ENCODE data around the gene FGF9. TPM values are rescaled to one million over a fixed set of nuclear protein-coding genes. Genes with fewer than 3 reads are reported as not detected.

Gene FGF9
- total RNA-seq, 2 experiments from 2014 or later, result 0.11 to 0.45 TPM

DNA sequence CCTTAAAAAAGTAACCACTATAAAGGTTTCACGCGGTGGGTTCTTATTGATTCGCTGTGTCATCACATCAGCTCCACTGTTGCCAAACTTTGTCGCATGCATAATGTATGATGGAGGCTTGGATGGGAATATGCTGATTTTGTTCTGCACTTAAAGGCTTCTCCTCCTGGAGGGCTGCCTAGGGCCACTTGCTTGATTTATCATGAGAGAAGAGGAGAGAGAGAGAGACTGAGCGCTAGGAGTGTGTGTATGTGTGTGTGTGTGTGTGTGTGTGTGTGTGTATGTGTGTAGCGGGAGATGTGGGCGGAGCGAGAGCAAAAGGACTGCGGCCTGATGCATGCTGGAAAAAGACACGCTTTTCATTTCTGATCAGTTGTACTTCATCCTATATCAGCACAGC, 30.6 kb downstream of the FGF9 start:
- Mint-ChIP-seq H3K36me3 (ENCODE audit: low read depth) (no peaks in the 10 kb centered on the region), H3K27ac (no peak overlapping the region), H3K9me3 (no peaks in the 10 kb centered on the region), H3K27me3 (peaks cover 8% of the 10 kb centered on the region), H3K4me1 (ENCODE audit: low read depth) (no peaks in the 10 kb centered on the region), H3K4me3 (no peak overlapping the region)
- ChIA-PET POLR2A (no interaction called here), CTCF (interaction anchor here (0.9 kb wide), 1 partner anchor 63 kb away, joined by 3 read pairs; no protein-coding TSS in a partner anchor)
- intact Hi-C loops (cut with micrococcal nuclease), result no loop called here
- ATAC-seq (no peak), DNase-seq (no peak)
- TF ChIP-seq, protein P1, sequence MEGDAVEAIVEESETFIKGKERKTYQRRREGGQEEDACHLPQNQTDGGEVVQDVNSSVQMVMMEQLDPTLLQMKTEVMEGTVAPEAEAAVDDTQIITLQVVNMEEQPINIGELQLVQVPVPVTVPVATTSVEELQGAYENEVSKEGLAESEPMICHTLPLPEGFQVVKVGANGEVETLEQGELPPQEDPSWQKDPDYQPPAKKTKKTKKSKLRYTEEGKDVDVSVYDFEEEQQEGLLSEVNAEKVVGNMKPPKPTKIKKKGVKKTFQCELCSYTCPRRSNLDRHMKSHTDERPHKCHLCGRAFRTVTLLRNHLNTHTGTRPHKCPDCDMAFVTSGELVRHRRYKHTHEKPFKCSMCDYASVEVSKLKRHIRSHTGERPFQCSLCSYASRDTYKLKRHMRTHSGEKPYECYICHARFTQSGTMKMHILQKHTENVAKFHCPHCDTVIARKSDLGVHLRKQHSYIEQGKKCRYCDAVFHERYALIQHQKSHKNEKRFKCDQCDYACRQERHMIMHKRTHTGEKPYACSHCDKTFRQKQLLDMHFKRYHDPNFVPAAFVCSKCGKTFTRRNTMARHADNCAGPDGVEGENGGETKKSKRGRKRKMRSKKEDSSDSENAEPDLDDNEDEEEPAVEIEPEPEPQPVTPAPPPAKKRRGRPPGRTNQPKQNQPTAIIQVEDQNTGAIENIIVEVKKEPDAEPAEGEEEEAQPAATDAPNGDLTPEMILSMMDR (IDR thresholded peaks at IDR 0.05), result no peak

DNA sequence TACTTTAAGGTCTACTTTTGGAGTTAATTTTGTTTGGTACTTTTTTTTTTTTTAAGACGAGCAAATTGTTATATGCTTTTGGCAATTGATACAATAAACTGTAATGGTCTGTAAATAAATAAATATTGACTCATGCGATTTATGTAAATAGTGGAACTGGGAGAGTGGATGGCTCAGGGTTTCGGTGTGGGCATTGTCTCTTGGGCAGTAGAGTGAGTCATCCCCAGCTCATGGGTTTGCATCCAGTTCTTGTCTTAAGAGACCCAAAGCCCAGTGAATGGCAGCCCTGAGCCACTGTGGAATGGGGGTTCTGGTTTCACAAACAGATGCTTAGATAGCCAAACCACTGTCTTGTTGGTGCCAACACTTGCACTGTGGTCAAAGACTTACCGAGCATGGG, 33.0 kb downstream of the FGF9 start:
- ATAC-seq, result no peak
- Mint-ChIP-seq H3K4me1 (ENCODE audit: low read depth) (no peaks in the 10 kb centered on the region), H3K36me3 (ENCODE audit: low read depth) (no peaks in the 10 kb centered on the region), H3K27me3 (peaks cover 15% of the 10 kb centered on the region), H3K27ac (no peak overlapping the region), H3K4me3 (no peak overlapping the region), H3K9me3 (no peaks in the 10 kb centered on the region)
- POLR2A ChIA-PET, result no interaction called here
- TF ChIP-seq, protein P1 (IDR thresholded peaks at IDR 0.05), result no peak
- CTCF ChIA-PET, result no interaction called here
- no peak for DNase-seq
- intact Hi-C loops (cut with micrococcal nuclease), result no loop called here

DNA sequence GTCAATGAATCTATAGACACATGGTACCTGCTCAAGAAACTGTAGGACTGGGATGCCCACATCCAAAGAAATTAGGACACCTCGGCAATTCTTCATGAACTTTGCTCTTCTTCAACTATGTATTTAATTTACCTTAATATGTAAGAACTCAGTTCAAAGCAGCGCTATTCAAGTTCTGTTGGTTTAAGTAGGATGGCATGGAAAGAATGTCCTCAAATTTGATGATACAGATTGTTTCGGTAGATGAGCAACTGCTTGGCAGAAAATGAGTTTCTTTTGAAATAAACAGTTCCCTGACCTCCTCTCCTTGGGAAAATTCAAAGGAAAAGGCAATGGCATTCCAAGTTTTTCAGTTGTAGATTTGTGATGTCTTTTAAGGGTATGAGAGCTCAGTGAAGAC, 36.7 kb downstream of the FGF9 start:
- no peak for ATAC-seq
- intact Hi-C loops (cut with micrococcal nuclease), result no loop called here
- H3K4me3 Mint-ChIP-seq, result no peak overlapping the region
- TF ChIP-seq, protein P1 (IDR thresholded peaks at IDR 0.05), result no peak
- CTCF ChIA-PET, result no interaction called here
- no peaks in the 10 kb centered on the region for H3K36me3 Mint-ChIP-seq (ENCODE audit: low read depth)
- H3K9me3 Mint-ChIP-seq, result peaks cover 11% of the 10 kb centered on the region
- H3K4me1 Mint-ChIP-seq (ENCODE audit: low read depth), result no peaks in the 10 kb centered on the region
- POLR2A ChIA-PET, result no interaction called here
- DNase-seq, result no peak
- H3K27me3 Mint-ChIP-seq, result peaks cover 26% of the 10 kb centered on the region
- H3K27ac Mint-ChIP-seq, result no peak overlapping the region

DNA sequence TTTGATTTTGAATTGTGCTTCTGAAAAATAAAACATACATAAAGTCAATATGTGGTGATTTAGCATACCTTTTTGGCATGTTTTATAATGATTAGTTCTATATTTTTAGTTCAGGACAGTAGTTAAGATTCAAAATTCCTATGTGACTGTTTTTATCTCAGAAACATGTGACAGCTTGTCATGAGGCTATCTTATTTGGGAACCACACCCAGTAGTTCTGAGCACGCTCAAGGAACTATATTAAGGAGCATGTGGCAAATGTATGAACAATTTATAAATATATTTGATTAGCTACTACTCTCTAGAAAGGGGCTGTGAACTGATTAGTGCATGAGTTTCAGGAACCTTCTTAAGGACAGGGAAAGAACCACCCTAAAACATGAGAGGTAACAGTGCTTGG, 38.8 kb downstream of the FGF9 start:
- Mint-ChIP-seq H3K4me1 (ENCODE audit: low read depth) (no peaks in the 10 kb centered on the region), H3K27ac (no peak overlapping the region), H3K36me3 (ENCODE audit: low read depth) (no peaks in the 10 kb centered on the region), H3K9me3 (peaks cover 11% of the 10 kb centered on the region), H3K27me3 (peaks cover 22% of the 10 kb centered on the region), H3K4me3 (no peak overlapping the region)
- ATAC-seq (no peak), DNase-seq (no peak)
- ChIA-PET POLR2A (no interaction called here), CTCF (no interaction called here)
- TF ChIP-seq, protein P1 (IDR thresholded peaks at IDR 0.05), result no peak
- intact Hi-C loops (cut with micrococcal nuclease), result no loop called here

DNA sequence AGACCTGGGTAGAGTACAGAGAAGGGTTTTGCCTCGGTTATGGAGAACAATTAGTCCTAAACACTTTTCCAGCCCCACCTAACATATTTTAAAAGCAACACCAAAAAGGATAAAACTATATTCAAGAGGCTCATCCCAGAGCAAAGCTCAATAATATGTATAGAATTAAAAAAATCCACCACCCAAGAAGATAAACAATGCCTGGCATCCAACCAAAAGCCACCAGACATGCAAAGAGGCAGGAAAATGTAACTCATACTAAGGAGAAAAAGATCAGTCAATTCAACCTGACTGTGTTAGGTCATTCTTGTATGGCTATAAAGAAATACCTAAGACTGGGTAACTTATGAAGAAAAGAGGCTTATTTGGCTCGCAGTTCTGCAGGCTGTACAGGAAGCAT, 39.3 kb downstream of the FGF9 start:
- Mint-ChIP-seq H3K4me1 (ENCODE audit: low read depth) (no peaks in the 10 kb centered on the region), H3K9me3 (peaks cover 11% of the 10 kb centered on the region), H3K27me3 (peaks cover 22% of the 10 kb centered on the region), H3K4me3 (no peak overlapping the region), H3K36me3 (ENCODE audit: low read depth) (no peaks in the 10 kb centered on the region), H3K27ac (no peak overlapping the region)
- TF ChIP-seq, protein P1 (IDR thresholded peaks at IDR 0.05), result no peak
- POLR2A ChIA-PET, result no interaction called here
- intact Hi-C loops (cut with micrococcal nuclease), result no loop called here
- ATAC-seq, result no peak
- CTCF ChIA-PET, result no interaction called here
- DNase-seq, result no peak
